NB4 (cell line): ENCODE measurements around the gene MFN2.
"Not testable (repeated sequence)": the region's sequence is repeated elsewhere in the genome, so short reads cannot be mapped to it uniquely, and the experiment has no call there.

ENCODE experiments used
- DNase-seq: peaks from one replicate; pipeline ENCODE4 v3.0.0; 2010; ENCODE audit warnings: low read depth
- H3K4me3 ChIP-seq: one replicate; pipeline ENCODE4 v1.5.1; 2011; ENCODE audit warnings: mild to moderate bottlenecking, low read depth, low read length, moderate library complexity
- CTCF ChIP-seq: IDR thresholded peaks from one replicate; pipeline ENCODE4 v1.5.1; 2012; ENCODE audit warnings: low read depth, low read length
- MYC ChIP-seq: IDR thresholded peaks from 2 replicates; pipeline ENCODE4 v1.6.1; 2011; ENCODE audit warnings: low read depth, low read length
- POLR2A ChIP-seq: IDR thresholded peaks from 2 replicates; pipeline ENCODE4 v1.6.1; 2011; ENCODE audit warnings: mild to moderate bottlenecking; ENCODE audit not compliant: insufficient read length; ENCODE audit errors: extremely low read depth
- TF ChIP-seq, protein P1 (sequence below): IDR thresholded peaks from 2 replicates; pipeline ENCODE4 v1.6.1; 2011; ENCODE audit warnings: low read depth, low read length

Gene MFN2

GRCh38 chr1:11938722-11939526 is 41.3 kb upstream of the MFN2 start:
- DNase-seq: no peak
- TF ChIP-seq POLR2A (no peak), CTCF (no peak), MYC (no peak)
- TF ChIP-seq, protein P1, sequence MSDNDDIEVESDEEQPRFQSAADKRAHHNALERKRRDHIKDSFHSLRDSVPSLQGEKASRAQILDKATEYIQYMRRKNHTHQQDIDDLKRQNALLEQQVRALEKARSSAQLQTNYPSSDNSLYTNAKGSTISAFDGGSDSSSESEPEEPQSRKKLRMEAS: no peak
- H3K4me3 ChIP-seq: no peak overlapping the region

DNA sequence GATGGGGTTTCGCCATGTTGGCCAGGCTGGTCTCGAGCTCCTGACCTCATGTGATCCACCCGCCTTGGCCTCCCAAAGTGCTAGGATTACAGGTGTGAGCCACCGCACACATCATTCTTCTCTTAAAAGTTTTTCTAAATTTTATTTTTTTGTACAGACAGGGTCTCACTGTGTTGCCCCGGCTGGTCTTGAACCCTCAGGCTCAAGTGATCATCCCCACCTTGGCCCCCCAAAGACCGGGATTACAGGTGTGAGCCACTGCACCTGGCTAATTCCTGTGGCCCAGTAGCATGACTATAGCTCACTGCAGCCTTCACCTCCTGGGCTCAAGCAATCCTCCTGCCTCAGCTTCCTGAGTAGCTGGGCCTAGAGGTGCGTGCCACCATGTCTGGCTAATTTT is 40.5 kb upstream of the MFN2 start:
- H3K4me3 ChIP-seq, DNase-seq: not testable (repeated sequence)

DNA sequence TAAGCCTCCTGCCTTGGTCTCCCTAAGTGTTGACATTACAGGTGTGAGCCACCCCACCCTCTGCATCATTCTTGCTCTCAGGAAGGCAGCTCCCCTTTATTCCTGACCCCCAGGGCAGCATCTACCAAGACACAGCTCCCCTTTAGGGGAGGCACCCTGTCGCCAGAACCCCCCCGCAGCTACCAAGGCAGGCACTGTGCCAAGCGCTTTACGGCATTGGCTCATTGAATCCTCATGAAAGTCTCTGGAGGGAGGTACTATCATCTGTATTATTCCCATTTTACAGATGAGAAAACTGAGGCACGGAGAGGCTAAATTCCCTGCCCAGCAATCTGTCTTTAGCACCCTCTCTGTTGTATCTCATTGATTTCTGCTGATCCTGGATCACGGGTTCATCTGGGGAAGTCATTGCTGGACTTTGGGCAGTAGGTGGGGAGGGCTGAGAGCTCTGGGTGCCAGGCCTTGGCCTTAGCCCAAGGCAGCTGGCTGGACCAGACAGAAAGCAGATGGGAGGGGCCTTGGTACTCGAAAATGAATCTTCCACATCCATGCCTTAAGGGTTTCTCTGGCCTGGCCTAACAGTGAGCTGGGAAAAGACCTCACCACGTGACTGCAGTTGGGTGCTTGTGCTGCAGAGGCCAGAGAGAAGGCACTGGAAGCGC is 39.9 kb upstream of the MFN2 start:
- DNase-seq: no peak
- TF ChIP-seq POLR2A (no peak), CTCF (no peak), MYC (no peak)
- TF ChIP-seq, protein P1: no peak
- H3K4me3 ChIP-seq: no peak overlapping the region

DNA sequence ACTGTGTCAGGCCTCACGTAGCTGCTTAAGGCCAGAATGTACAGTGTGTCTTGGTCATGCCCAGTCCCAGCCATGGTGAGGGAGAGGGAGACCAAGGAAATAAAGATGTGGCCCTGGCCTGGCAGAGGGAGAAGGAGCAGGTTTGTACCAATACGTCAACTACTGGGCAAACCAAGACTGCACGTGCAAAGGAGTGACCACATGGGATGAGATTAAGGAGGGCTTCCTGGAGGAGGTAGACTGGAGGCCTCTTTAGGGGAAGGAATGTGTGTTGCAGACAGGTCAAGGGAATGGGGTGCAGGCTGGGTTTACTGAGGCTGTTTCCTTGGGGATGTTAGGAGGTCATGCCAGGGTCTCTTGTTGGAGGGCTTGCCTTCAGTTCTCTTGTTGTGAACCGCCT is 38.0 kb upstream of the MFN2 start:
- TF ChIP-seq MYC (no peak), POLR2A (no peak)
- DNase-seq: no peak
- H3K4me3 ChIP-seq: no peak overlapping the region

GRCh38 chr1:11943619-11944018 is 36.6 kb upstream of the MFN2 start:
- DNase-seq: no peak
- TF ChIP-seq, protein P1: no peak
- TF ChIP-seq POLR2A (no peak), CTCF (no peak), MYC (no peak)

DNA sequence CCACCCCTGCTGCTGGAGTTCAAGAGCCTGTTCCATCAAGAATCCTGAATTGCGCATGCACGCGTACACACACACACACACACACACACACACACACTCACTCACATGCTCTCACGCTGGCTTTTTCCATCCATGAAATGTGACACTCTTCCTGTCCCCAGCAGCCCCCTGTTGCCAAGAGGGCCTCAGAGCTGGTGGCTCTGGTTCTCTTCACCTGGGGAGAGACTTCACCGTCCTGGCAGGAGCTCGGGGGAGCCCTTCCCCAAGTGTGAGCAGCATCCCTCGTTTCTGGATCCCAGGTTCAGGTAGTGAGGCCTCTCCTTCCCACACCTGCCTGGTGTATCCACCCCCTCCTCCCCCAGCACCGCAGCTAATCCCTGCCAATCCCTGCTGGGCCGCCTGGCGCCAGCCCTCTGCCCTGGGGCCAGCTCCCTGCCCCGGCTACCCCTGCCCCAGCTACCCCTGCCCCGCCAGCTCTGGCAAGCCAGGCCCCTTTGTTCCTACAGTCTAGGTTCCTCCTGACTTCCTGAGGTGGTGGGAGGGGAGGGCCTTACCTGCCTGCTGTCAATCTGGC is 35.8 kb upstream of the MFN2 start:
- no peak for DNase-seq
- H3K4me3 ChIP-seq: no peak overlapping the region
- TF ChIP-seq CTCF: no peak
- no peak for TF ChIP-seq MYC
- TF ChIP-seq, protein P1: no peak
- TF ChIP-seq POLR2A: no peak

More at GRCh38 chr1:11943619-11944018, 36.6 kb upstream of the MFN2 start:
- no peak overlapping the region for H3K4me3 ChIP-seq
